WTC11 (cell line): Measurements from ENCODE around the gene MRPS34. TPM values are rescaled to one million over a fixed set of nuclear protein-coding genes. Genes with fewer than 3 reads are reported as not detected.
A peak's percentile ranks its signal among the peaks of the same experiment; 100 is the strongest.

Experiments
- ATAC-seq: fragments of 200-7000 bp; cut with Tn5 transposase; 2 replicates; pipeline ENCODE4 v1.10.0; 2021; ENCODE audit warnings: mild to moderate bottlenecking, moderate library complexity
- CTCF ChIA-PET: fragments of 300-600 bp; sonication (Branson Sonifier 250); formaldehyde crosslinking; loops from one replicate; lab custom pipeline; 2021; ENCODE audit warnings: antibody characterized with exemption; lab: Charles Lee
- POLR2A ChIA-PET: fragments of 350-600 bp; sonication (Branson Sonifier 250); formaldehyde crosslinking; loops from one replicate; lab custom pipeline; 2021; ENCODE audit warnings: antibody characterized with exemption; lab: Charles Lee
- DNase-seq: peaks from one replicate; pipeline ENCODE4 v3.0.0; 2021; ENCODE audit warnings: low spot score
- H3K27ac Mint-ChIP-seq: 2 replicates; pipeline ENCODE4 v1.8.0; 2021; ENCODE audit warnings: mixed read lengths
- H3K27me3 Mint-ChIP-seq: 2 replicates; pipeline ENCODE4 v1.8.0; 2021; ENCODE audit warnings: low read depth, mild to moderate bottlenecking, moderate library complexity, mixed read lengths
- H3K36me3 Mint-ChIP-seq: 2 replicates; pipeline ENCODE4 v1.8.0; 2021; ENCODE audit warnings: mixed read lengths
- H3K4me1 Mint-ChIP-seq: 2 replicates; pipeline ENCODE4 v1.8.0; 2022; ENCODE audit warnings: mixed read lengths
- H3K4me3 Mint-ChIP-seq: 2 replicates; pipeline ENCODE4 v1.8.0; 2021; ENCODE audit warnings: mild to moderate bottlenecking, moderate library complexity, mixed read lengths
- H3K9me3 Mint-ChIP-seq: 2 replicates; pipeline ENCODE4 v1.8.0; 2021; ENCODE audit warnings: mixed read lengths
- CREM ChIP-seq: sonication (generic); formaldehyde crosslinking; IDR thresholded peaks from 2 replicates; pipeline ENCODE4 v1.8.1; 2022; ENCODE audit warnings: mild to moderate bottlenecking, missing genetic modification reagents, moderate library complexity
- E2F4 ChIP-seq: sonication (generic); formaldehyde crosslinking; IDR thresholded peaks from 2 replicates; pipeline ENCODE4 v1.8.1; 2022; ENCODE audit warnings: low read depth, mild to moderate bottlenecking, moderate library complexity, missing genetic modification reagents, borderline replicate concordance
- ERG ChIP-seq: fragments of 250-450 bp; sonication (Bioruptor Pico); IDR thresholded peaks from 2 replicates; pipeline ENCODE4 v1.8.0; 2021; ENCODE audit warnings: mild to moderate bottlenecking
- ETV6 ChIP-seq: sonication (generic); formaldehyde crosslinking; IDR thresholded peaks from 2 replicates; pipeline ENCODE4 v1.8.1; 2022; ENCODE audit warnings: mild to moderate bottlenecking, missing genetic modification reagents
- FOXJ3 ChIP-seq: sonication (generic); formaldehyde crosslinking; IDR thresholded peaks from 2 replicates; pipeline ENCODE4 v1.9.0; 2021; ENCODE audit warnings: missing genetic modification reagents, mild to moderate bottlenecking, borderline replicate concordance
- FOXK1 ChIP-seq: sonication (generic); formaldehyde crosslinking; IDR thresholded peaks from 2 replicates; pipeline ENCODE4 v1.8.0; 2022; ENCODE audit warnings: mild to moderate bottlenecking, moderate library complexity, missing genetic modification reagents
- GABPB1 ChIP-seq: sonication (generic); formaldehyde crosslinking; IDR thresholded peaks from 2 replicates; pipeline ENCODE4 v1.8.1; 2023; ENCODE audit warnings: mild to moderate bottlenecking, missing genetic modification reagents
- GRHL2 ChIP-seq: fragments of 250-450 bp; sonication (Bioruptor Pico); IDR thresholded peaks from 2 replicates; pipeline ENCODE4 v1.8.0; 2022; ENCODE audit warnings: mild to moderate bottlenecking, moderate library complexity; ENCODE audit not compliant: insufficient replicate concordance, severe bottlenecking
- GTF2I ChIP-seq: fragments of 250-450 bp; sonication (Bioruptor Pico); conservative IDR thresholded peaks from 2 replicates; pipeline ENCODE4 v1.4.0; 2021; ENCODE audit warnings: mild to moderate bottlenecking
- IRF2 ChIP-seq: sonication (generic); formaldehyde crosslinking; IDR thresholded peaks from 2 replicates; pipeline ENCODE4 v1.8.0; 2022; ENCODE audit warnings: low read depth, missing genetic modification reagents, borderline replicate concordance
- MXD4 ChIP-seq: fragments of 250-450 bp; sonication (Bioruptor Pico); IDR thresholded peaks from 2 replicates; pipeline ENCODE4 v1.8.0; 2021; ENCODE audit warnings: mild to moderate bottlenecking, moderate library complexity, borderline replicate concordance
- MYBL2 ChIP-seq: sonication (generic); formaldehyde crosslinking; IDR thresholded peaks from 2 replicates; pipeline ENCODE4 v1.8.1; 2023; ENCODE audit warnings: mild to moderate bottlenecking, moderate library complexity, missing genetic modification reagents
- NFATC4 ChIP-seq: fragments of 250-450 bp; sonication (Bioruptor Pico); IDR thresholded peaks from 2 replicates; pipeline ENCODE4 v1.9.0; 2021; ENCODE audit warnings: mild to moderate bottlenecking
- NFYB ChIP-seq: sonication (generic); formaldehyde crosslinking; conservative IDR thresholded peaks from 2 replicates; pipeline ENCODE4 v1.8.0; 2022; ENCODE audit warnings: low read depth, missing genetic modification reagents
- NR2C2 ChIP-seq: sonication (generic); formaldehyde crosslinking; IDR thresholded peaks from 2 replicates; pipeline ENCODE4 v1.8.0; 2022; ENCODE audit warnings: mild to moderate bottlenecking, missing genetic modification reagents
- OVOL2 ChIP-seq: fragments of 250-450 bp; sonication (Bioruptor Pico); IDR thresholded peaks from 2 replicates; pipeline ENCODE4 v1.9.0; 2021; ENCODE audit warnings: mild to moderate bottlenecking, borderline replicate concordance
- PREB ChIP-seq: sonication (generic); formaldehyde crosslinking; IDR thresholded peaks from 2 replicates; pipeline ENCODE4 v1.8.1; 2022; ENCODE audit warnings: mild to moderate bottlenecking, missing genetic modification reagents, moderate library complexity, borderline replicate concordance
- PRRX2 ChIP-seq: fragments of 250-450 bp; sonication (Bioruptor Pico); IDR thresholded peaks from 2 replicates; pipeline ENCODE4 v1.8.0; 2021; ENCODE audit warnings: mild to moderate bottlenecking
- SMAD4 ChIP-seq: sonication (generic); formaldehyde crosslinking; IDR thresholded peaks from 2 replicates; pipeline ENCODE4 v1.8.0; 2022; ENCODE audit warnings: mild to moderate bottlenecking, missing genetic modification reagents
- SOX15 ChIP-seq: fragments of 250-450 bp; sonication (Bioruptor Pico); IDR thresholded peaks from 2 replicates; pipeline ENCODE4 v1.9.0; 2021; ENCODE audit warnings: mild to moderate bottlenecking
- TEAD1 ChIP-seq: sonication (generic); formaldehyde crosslinking; IDR thresholded peaks from 2 replicates; pipeline ENCODE4 v1.8.0; 2022; ENCODE audit warnings: mild to moderate bottlenecking, missing genetic modification reagents
- ZMAT4 ChIP-seq: fragments of 250-450 bp; sonication (Bioruptor Pico); IDR thresholded peaks from 2 replicates; pipeline ENCODE4 v1.9.0; 2021; ENCODE audit warnings: mild to moderate bottlenecking
- ZNF138 ChIP-seq: sonication (generic); formaldehyde crosslinking; conservative IDR thresholded peaks from 2 replicates; pipeline ENCODE4 v1.8.1; 2022; ENCODE audit warnings: mild to moderate bottlenecking, moderate library complexity, missing genetic modification reagents
- ZNF317 ChIP-seq: sonication (generic); formaldehyde crosslinking; IDR thresholded peaks from 2 replicates; pipeline ENCODE4 v1.8.1; 2023; ENCODE audit warnings: low read depth, mild to moderate bottlenecking, moderate library complexity, missing genetic modification reagents, borderline replicate concordance
- total RNA-seq: library from RNA; stranded (reverse); gene quantifications from 3 replicates; pipeline ENCODE4 v1.2.3, GENCODE V29; 2021

MRPS34 gene
- total RNA-seq, 1 experiment from 2014 or later: 258 TPM

GRCh38 chr16:1794908-1795666 lies 22.2 kb upstream of the MRPS34 start:
- no peak for DNase-seq
- POLR2A ChIA-PET: interaction anchor here (0.6 kb wide), 1 partner anchor 19 kb away, joined by 3 read pairs; no protein-coding TSS in a partner anchor
- no peak for TF ChIP-seq FOXJ3 (CRISPR knock-in tag)
- TF ChIP-seq ETV6 (CRISPR knock-in tag): no peak
- TF ChIP-seq TEAD1 (CRISPR knock-in tag): no peak
- TF ChIP-seq FOXK1 (CRISPR knock-in tag): no peak
- TF ChIP-seq ZMAT4 (CRISPR knock-in tag): no peak
- no peak for TF ChIP-seq MYBL2 (CRISPR knock-in tag)
- TF ChIP-seq NFATC4 (CRISPR knock-in tag): no peak
- no peak for TF ChIP-seq SMAD4
- TF ChIP-seq, all 79 proteins: peak for 0
- ATAC-seq: no peak
- CTCF ChIA-PET: interaction anchor here (0.6 kb wide), 1 partner anchor 457 kb away, joined by 5 read pairs; no protein-coding TSS in a partner anchor
- H3K27ac Mint-ChIP-seq: no peak overlapping the region
- no peak overlapping the region for H3K4me3 Mint-ChIP-seq
- peaks cover 26% of the 10 kb centered on the region for H3K9me3 Mint-ChIP-seq
- H3K4me1 Mint-ChIP-seq: no peaks in the 10 kb centered on the region
- H3K36me3 Mint-ChIP-seq: peaks cover 18% of the 10 kb centered on the region
- peaks cover 7% of the 10 kb centered on the region for H3K27me3 Mint-ChIP-seq

GRCh38 chr16:1794221-1794871 lies 21.4 kb upstream of the MRPS34 start:
- ChIA-PET POLR2A (interaction anchor here (0.6 to 0.9 kb wide), 2 partner anchors 20 to 33 kb away, joined by 3 read pairs; no protein-coding TSS in a partner anchor), CTCF (interaction anchor here (1.0 to 1.6 kb wide), 2 partner anchors 29 to 129 kb away, joined by 3 to 5 read pairs; no protein-coding TSS in a partner anchor)

GRCh38 chr16:1793578-1794220 lies 20.8 kb upstream of the MRPS34 start, which contains the start of gene IGFALS:
Gene IGFALS (minus strand): TSS chr16:1793705. CDS start chr16:1793652, 53 bp downstream.
- ChIA-PET CTCF (interaction anchor here (1.0 to 1.6 kb wide), 2 partner anchors 30 to 130 kb away, joined by 3 to 5 read pairs; no protein-coding TSS in a partner anchor), POLR2A (interaction anchor here (0.9 to 1.2 kb wide), 2 partner anchors 11 to 34 kb away, joined by 3 read pairs; partner anchors contain the start of genes NUBP2 and SPSB3)
- Mint-ChIP-seq H3K4me3 (no peak within 1 kb of the TSS), H3K27ac (no peak within 1 kb of the TSS), H3K9me3 (peaks cover 12% of the 10 kb centered on the region), H3K36me3 (peaks cover 11% of the 10 kb centered on the region), H3K27me3 (no peaks in the 10 kb centered on the region; the same call in 1 of the 2 replicates), H3K4me1 (no peaks in the 10 kb centered on the region)
- no peak for ATAC-seq
- DNase-seq: no peak
- TF ChIP-seq CREM: no peak
- TF ChIP-seq ERG (CRISPR knock-in tag): no peak
- no peak for TF ChIP-seq PREB
- no peak for TF ChIP-seq NR2C2 (CRISPR knock-in tag)
- no peak for TF ChIP-seq NFYB (CRISPR knock-in tag)
- TF ChIP-seq FOXJ3 (CRISPR knock-in tag): no peak
- TF ChIP-seq GTF2I (CRISPR knock-in tag): no peak
- no peak for TF ChIP-seq ZNF317
- no peak for TF ChIP-seq E2F4 (CRISPR knock-in tag)
- no peak for TF ChIP-seq GRHL2 (CRISPR knock-in tag)
- no peak for TF ChIP-seq ZNF138
- TF ChIP-seq IRF2 (CRISPR knock-in tag): no peak
- no peak for TF ChIP-seq SOX15
- TF ChIP-seq OVOL2 (CRISPR knock-in tag): no peak
- no peak for TF ChIP-seq MXD4 (CRISPR knock-in tag)

More at GRCh38 chr16:1794221-1794871, 21.4 kb upstream of the MRPS34 start:
- Mint-ChIP-seq H3K9me3 (peaks cover 19% of the 10 kb centered on the region), H3K27me3 (peaks cover under 1% of the 10 kb centered on the region), H3K4me3 (no peak overlapping the region), H3K36me3 (peaks cover 11% of the 10 kb centered on the region), H3K4me1 (no peaks in the 10 kb centered on the region), H3K27ac (no peak overlapping the region)
- peak; percentile 36; the same call in 1 of the 2 replicates for TF ChIP-seq GABPB1
- no peak for TF ChIP-seq PRRX2 (CRISPR knock-in tag)
- no peak for DNase-seq
- ATAC-seq: no peak
